Ectodermal cell (in vitro differentiated cells): ENCODE data around the gene ATP8A1.
"Not testable (repeated sequence)": the region's sequence is repeated elsewhere in the genome, so short reads cannot be mapped to it uniquely, and the experiment has no call there.

Experiments used
- H3K27ac ChIP-seq: 2 replicates; pipeline ENCODE4 v1.7.0; 2013; ENCODE audit warnings: mild to moderate bottlenecking, low read depth, low read length; ENCODE audit not compliant: insufficient read depth, poor library complexity, severe bottlenecking
- H3K27me3 ChIP-seq: 2 replicates; pipeline ENCODE4 v1.7.0; 2013; ENCODE audit warnings: mild to moderate bottlenecking, low read length; ENCODE audit not compliant: insufficient read depth, control insufficient read depth, poor library complexity, severe bottlenecking
- H3K36me3 ChIP-seq: one replicate; pipeline ENCODE4 v1.7.0; 2013; ENCODE audit warnings: low read length; ENCODE audit not compliant: control insufficient read depth, insufficient read depth
- H3K4me1 ChIP-seq: one replicate; pipeline ENCODE4 v1.7.0; 2013; ENCODE audit warnings: low read length; ENCODE audit not compliant: control insufficient read depth, insufficient read depth
- H3K4me3 ChIP-seq: 2 replicates; pipeline ENCODE4 v1.7.0; 2013; ENCODE audit warnings: low read depth, low read length, control low read depth; ENCODE audit not compliant: insufficient read depth
- H3K9me3 ChIP-seq: 2 replicates; pipeline ENCODE4 v1.7.0; 2013; ENCODE audit warnings: mild to moderate bottlenecking, low read length, moderate library complexity; ENCODE audit not compliant: control insufficient read depth
- WGBS, 2 experiments: methylation state at CpG; one replicate each; pipeline ENCODE4 v1.1.7; 2013; ENCODE audit warnings: missing lambda C conversion rate in 2 of 2; 5-methylcytosine and 5-hydroxymethylcytosine counted together

ATP8A1 gene

DNA sequence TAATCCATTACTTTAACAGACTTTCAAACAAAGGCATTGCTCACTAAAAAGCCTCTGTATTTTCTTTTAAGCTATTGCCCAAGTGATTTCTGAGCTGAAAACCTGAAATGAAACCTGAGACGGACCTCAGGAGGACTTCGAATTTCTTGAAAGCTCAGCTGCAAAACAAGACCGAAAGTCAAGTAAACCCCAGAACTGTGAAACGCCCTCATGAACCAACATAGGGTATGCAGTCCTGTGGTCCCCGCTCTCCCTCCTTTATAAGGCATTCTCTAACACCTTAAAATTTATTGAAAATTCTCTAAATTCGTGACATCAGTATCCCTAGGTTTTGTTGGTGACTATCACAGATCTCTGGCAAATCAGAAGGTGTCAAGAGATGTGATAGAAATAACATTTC lies 167.8 kb downstream of the ATP8A1 start:
- Histone ChIP-seq H3K36me3 (no peaks in the 10 kb centered on the region), H3K27ac (no peak overlapping the region), H3K4me1 (peaks cover 9% of the 10 kb centered on the region), H3K9me3 (no peaks in the 10 kb centered on the region), H3K4me3 (no peak overlapping the region), H3K27me3 (no peaks in the 10 kb centered on the region)
- 78 to 81% methylated on average over 5 to 6 of the region's 6 CpGs for WGBS, 2 experiments

- H3K9me3 ChIP-seq, result no peaks in the 10 kb centered on the region
- no peak overlapping the region for H3K4me3 ChIP-seq
- 89 to 92% methylated on average over 3 of the region's 3 CpGs for WGBS, 2 experiments
- H3K4me1 ChIP-seq, result peaks cover 9% of the 10 kb centered on the region
- no peaks in the 10 kb centered on the region for H3K36me3 ChIP-seq
- H3K27me3 ChIP-seq, result no peaks in the 10 kb centered on the region
- no peak overlapping the region for H3K27ac ChIP-seq
Measured at GRCh38 chr4:42488554-42488953, 168.4 kb downstream of the ATP8A1 start.

DNA sequence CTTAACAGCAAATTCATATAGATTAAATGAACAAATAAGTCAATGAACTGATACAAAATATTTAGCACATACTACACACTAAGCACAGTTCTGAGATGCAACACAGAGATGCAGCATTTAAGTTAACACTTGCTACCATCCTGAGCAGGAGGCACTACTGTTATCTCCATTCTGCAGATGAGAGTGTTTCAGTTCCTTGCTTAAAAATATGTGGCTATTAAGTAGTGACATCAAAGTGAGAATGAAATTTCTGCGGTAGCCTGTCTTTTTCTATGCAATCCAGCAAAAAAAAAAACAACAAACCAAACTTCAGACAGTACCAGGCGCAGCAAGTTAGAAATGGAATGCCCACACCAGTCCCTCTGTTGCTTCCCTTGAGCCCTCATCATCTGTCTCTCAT lies 168.8 kb downstream of the ATP8A1 start:
- no peak overlapping the region for H3K4me3 ChIP-seq
- no peak overlapping the region for H3K27ac ChIP-seq
- no peaks in the 10 kb centered on the region for H3K9me3 ChIP-seq
- H3K27me3 ChIP-seq, result no peaks in the 10 kb centered on the region
- H3K36me3 ChIP-seq, result no peaks in the 10 kb centered on the region
- H3K4me1 ChIP-seq, result peaks cover 9% of the 10 kb centered on the region
- 96 to 99% methylated on average over 2 of the region's 2 CpGs for whole genome bisulfite sequencing, 2 experiments

- H3K27me3 ChIP-seq, result no peaks in the 10 kb centered on the region
- no peaks in the 10 kb centered on the region for H3K9me3 ChIP-seq
- WGBS, 2 experiments, result 53 to 67% methylated on average over 1 of the region's 1 CpG
- H3K36me3 ChIP-seq, result no peaks in the 10 kb centered on the region
- H3K4me3 ChIP-seq, result no peak overlapping the region
- H3K27ac ChIP-seq, result no peak overlapping the region
- peaks cover 9% of the 10 kb centered on the region for H3K4me1 ChIP-seq
Measured at GRCh38 chr4:42487230-42487629, 169.7 kb downstream of the ATP8A1 start.

GRCh38 chr4:42486156-42486555 lies 170.7 kb downstream of the ATP8A1 start:
- not testable (repeated sequence) for H3K9me3 ChIP-seq, H3K4me1 ChIP-seq, H3K36me3 ChIP-seq, H3K4me3 ChIP-seq, H3K27me3 ChIP-seq, H3K27ac ChIP-seq
- WGBS, 2 experiments, result 95% methylated on average over 4 to 5 of the region's 6 CpGs

DNA sequence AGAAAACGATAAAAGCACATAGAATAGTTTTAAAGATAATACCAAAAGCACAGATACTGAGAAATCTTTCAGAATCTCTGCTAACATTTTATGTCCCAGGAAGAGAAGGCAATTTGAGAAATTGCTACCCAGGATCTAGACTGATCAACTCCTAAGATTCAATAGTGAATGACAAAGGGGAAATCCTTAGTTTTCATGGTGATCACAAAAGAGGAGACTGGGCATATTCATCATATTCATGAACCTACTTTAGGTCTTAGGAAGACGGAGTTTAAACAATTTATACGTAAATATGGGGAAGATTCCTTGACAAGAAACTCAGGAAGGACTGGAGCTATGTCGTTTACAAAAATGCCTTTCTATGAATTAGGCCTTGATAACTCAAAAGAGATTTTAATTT lies 172.3 kb downstream of the ATP8A1 start:
- Histone ChIP-seq H3K9me3 (no peaks in the 10 kb centered on the region), H3K27ac (no peak overlapping the region), H3K27me3 (no peaks in the 10 kb centered on the region), H3K4me3 (no peak overlapping the region), H3K4me1 (peaks cover 9% of the 10 kb centered on the region), H3K36me3 (no peaks in the 10 kb centered on the region)
- 58 to 66% methylated on average over 3 to 4 of the region's 4 CpGs for WGBS, 2 experiments

DNA sequence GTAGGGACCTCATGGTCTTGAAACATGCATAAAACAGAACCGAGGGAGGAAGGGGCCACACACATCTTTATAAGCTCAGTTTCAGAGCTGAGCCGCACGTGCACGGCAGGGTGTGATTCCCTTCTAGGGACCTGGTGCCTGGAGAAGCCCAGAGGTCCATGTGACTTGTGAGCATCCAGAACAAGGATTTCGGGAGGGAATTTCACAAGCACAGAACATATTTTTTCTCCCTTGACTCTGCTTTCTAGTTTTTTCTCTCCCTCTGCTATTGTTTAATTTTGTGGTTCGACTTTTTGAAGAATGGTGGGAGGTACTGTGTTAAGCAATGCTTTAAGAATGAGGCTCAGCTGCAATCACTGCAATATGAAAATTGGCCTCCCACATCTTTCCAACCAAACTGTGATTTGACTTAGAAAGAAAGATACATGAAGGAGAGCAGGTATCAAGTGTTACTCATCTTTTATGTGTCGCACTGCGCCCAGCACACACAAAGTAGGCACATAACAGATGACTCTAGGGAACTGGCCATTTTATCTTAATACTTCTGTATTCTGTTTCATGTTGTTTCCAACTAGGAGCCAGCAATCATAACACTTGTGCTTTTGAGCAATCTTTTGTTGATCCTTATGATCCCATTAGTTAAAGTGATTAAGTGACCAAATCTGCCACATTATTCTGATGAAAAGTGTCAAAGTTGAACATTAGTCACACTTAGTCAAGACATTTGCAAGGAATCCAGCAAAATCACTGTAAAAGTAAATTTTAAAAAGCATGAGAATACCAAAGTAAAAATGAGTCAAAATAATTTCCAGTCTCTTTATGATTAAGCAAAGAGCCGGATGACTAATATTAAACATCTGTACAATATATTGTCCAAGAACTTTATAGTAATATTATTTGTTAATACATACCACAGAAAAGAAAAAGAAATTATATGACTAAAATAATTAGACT lies 173.2 kb downstream of the ATP8A1 start:
- Histone ChIP-seq H3K4me1 (peaks cover 3% of the 10 kb centered on the region), H3K9me3 (no peaks in the 10 kb centered on the region), H3K36me3 (no peaks in the 10 kb centered on the region), H3K4me3 (no peak overlapping the region), H3K27ac (no peak overlapping the region), H3K27me3 (no peaks in the 10 kb centered on the region)
- WGBS, 2 experiments, result 87 to 89% methylated on average over 7 to 8 of the region's 9 CpGs

DNA sequence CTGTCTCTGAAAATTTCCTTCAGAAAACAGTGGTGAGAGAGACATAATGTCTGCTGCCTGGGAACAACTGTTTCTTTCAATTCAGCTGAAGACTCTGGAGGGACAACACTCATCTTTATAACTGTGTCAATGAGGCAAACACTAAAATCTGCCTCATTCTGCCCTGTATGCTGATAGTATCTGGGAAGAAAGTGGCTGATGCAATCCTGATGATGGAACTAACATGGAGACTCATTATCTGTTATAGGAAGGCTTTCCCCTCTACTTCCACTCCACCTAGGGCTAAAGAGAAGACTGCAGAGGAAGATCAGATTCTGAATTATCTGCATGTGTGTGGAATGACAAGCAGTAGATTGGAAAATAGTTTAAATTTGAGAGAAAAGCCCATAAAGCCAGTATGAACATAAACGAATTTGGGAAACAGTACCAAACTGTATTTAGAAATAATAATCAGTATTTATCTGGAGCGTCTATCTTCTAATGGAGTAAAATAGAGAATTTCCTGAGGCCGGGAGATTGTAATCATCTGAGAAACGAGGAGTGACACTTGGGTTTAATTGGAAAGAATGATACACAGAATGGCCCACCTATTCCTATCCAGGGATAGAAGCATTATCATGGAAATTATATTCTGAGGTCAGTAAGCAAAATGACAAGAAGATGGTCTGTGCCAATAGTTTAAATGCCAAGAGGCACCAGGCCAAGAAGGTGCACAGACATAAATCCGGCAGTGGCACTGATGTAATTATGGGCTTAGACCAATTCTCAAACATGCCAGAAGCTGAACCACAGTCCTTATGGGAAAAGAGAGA lies 174.2 kb downstream of the ATP8A1 start:
- Histone ChIP-seq H3K9me3 (no peaks in the 10 kb centered on the region), H3K4me3 (no peak overlapping the region), H3K36me3 (no peaks in the 10 kb centered on the region), H3K4me1 (no peaks in the 10 kb centered on the region), H3K27ac (no peak overlapping the region), H3K27me3 (no peaks in the 10 kb centered on the region)
- WGBS, 2 experiments, result 93 to 94% methylated on average over 5 of the region's 5 CpGs

DNA sequence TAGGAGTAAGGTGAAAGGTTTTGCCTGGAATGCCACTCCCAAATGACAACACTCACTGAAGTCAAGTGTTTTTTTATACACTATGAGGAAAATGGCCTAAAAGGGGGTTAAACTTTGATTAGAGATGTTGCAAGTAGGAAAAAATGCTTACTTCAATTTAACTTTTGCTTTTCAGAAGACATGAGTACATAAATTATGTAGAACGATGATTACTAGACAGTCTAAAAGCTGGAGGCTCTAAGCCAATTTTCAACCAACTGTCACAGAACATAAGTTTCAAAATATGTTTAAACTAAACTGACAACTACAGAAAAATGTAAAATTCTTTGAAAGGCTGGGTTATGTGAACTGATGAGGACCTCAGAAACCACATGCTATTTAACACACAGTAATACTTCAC lies 176.2 kb downstream of the ATP8A1 start:
- Histone ChIP-seq H3K4me3 (no peak overlapping the region), H3K27me3 (no peaks in the 10 kb centered on the region), H3K36me3 (no peaks in the 10 kb centered on the region), H3K27ac (no peak overlapping the region), H3K9me3 (no peaks in the 10 kb centered on the region), H3K4me1 (no peaks in the 10 kb centered on the region)
- WGBS, 2 experiments, result 100% methylated on average over 1 of the region's 1 CpG; no CpG with 5 or more reads in 1 of the 2 experiments

DNA sequence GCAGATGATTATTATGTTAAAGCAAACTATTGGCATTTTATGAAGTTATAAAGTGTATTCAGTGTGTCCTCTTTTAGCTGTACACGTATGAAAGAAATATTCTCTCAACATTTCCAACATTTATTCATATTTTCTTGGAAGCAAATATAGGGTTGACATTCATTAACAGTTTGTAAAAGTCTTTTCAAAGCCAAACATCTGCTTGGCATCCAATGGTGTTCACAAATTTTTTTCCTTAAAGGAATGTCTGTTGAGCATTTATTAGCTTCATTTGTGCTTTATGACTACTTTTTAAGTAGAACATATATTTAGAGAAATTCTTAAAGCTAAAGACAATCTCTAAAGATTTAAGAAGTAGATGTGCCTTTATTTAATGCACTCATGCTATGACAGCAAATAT lies 176.6 kb downstream of the ATP8A1 start:
- WGBS, 2 experiments, result no CpG with 5 or more reads among the region's 1 CpG
- Histone ChIP-seq H3K9me3 (no peaks in the 10 kb centered on the region), H3K27ac (no peak overlapping the region), H3K4me3 (no peak overlapping the region), H3K4me1 (no peaks in the 10 kb centered on the region), H3K36me3 (no peaks in the 10 kb centered on the region), H3K27me3 (no peaks in the 10 kb centered on the region)
